GM12892 (cell line): Measurements from ENCODE around the gene CERT1.

Source experiments
- POLR2A ChIP-seq: IDR thresholded peaks from 2 replicates; pipeline ENCODE4 v1.6.1; 2011; ENCODE audit warnings: low read depth, low read length, control low read depth
- POLR2AphosphoS5 ChIP-seq: IDR thresholded peaks from 2 replicates; pipeline ENCODE4 v1.6.1; 2011; ENCODE audit warnings: low read depth, low read length, control low read depth
- TAF1 ChIP-seq: IDR thresholded peaks from 2 replicates; pipeline ENCODE4 v1.6.1; 2011; ENCODE audit warnings: low read depth, mild to moderate bottlenecking, control low read depth, low read length, borderline replicate concordance

DNA sequence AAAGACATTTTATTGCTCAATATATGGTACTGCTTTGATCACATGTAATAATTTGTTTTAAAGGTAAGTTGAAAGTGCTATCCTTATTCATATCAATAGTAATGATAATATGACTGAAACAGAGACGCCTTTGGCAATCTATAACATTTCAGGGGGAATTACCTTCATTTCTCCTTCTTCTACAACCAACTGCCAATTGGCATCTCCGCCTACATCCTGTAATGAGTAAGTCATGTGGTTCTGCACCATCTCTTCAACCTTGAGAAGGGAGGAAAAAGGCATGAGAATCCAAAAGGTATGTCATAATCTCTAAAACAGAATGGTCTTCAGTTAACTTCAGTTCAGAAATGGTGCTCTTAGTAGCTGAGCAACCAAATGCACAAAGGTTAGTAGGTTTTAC is 122.0 kb downstream of the CERT1 start:
- TF ChIP-seq POLR2A (no peak), POLR2AphosphoS5 (no peak), TAF1 (no peak)
